Keratinocyte (primary cell): Measurements from ENCODE around the gene HYAL2. TPM values are rescaled to one million over a fixed set of nuclear protein-coding genes. Genes with fewer than 3 reads are reported as not detected.

Experiments used
- DNase-seq: peaks from one replicate; pipeline ENCODE4 v3.0.0-alpha.2; 2011; ENCODE audit warnings: low read depth, missing footprints, low spot score
- FAIRE-seq: peaks from 2 replicates; lab custom pipeline; 2011; peaks lifted over from hg19 to GRCh38; lab: Jason Lieb, UNC
- H2AFZ ChIP-seq: 2 replicates; pipeline ENCODE4 v1.6.0; 2012; ENCODE audit warnings: low read length, control low read depth, inconsistent platforms; ENCODE audit not compliant: control insufficient read depth
- H3K27ac ChIP-seq: 2 replicates; pipeline ENCODE4 v1.5.1; 2011; ENCODE audit warnings: low read length; ENCODE audit not compliant: control insufficient read depth, insufficient read depth
- H3K27me3 ChIP-seq: 3 replicates; pipeline ENCODE4 v1.6.0; 2011; ENCODE audit warnings: low read length; ENCODE audit not compliant: control insufficient read depth, insufficient read depth; ENCODE audit errors: extremely low read depth
- H3K36me3 ChIP-seq, 2 experiments: 2 replicates in 1 of 2; 3 replicates in 1 of 2; pipeline ENCODE4 v1.5.1; 2011; ENCODE audit warnings: low read length in 2 of 2, mild to moderate bottlenecking in 1 of 2; ENCODE audit not compliant: control insufficient read depth in 2 of 2, insufficient read depth in 2 of 2; ENCODE audit errors: extremely low read depth in 1 of 2
- H3K4me1 ChIP-seq: 3 replicates; pipeline ENCODE4 v1.5.1; 2011; ENCODE audit warnings: low read length; ENCODE audit not compliant: control insufficient read depth, insufficient read depth; ENCODE audit errors: extremely low read depth
- H3K4me2 ChIP-seq: 3 replicates; pipeline ENCODE4 v1.6.0; 2011; ENCODE audit warnings: low read depth, low read length; ENCODE audit not compliant: control insufficient read depth, insufficient read depth; ENCODE audit errors: extremely low read depth
- H3K4me3 ChIP-seq, 3 experiments: fragments of 200-600 bp in 1 of 3; sonication (generic) in 1 of 3; 2 replicates in 2 of 3; 3 replicates in 1 of 3; pipeline ENCODE4 v1.5.1; 2011 to 2016; ENCODE audit warnings: low read length in 3 of 3, mild to moderate bottlenecking in 3 of 3, control low read depth in 2 of 3, inconsistent platforms in 1 of 3, low read depth in 1 of 3, mixed read lengths in 1 of 3, mixed run types in 1 of 3, moderate library complexity in 1 of 3; ENCODE audit not compliant: control insufficient read depth in 2 of 3, insufficient read depth in 2 of 3; ENCODE audit errors: extremely low read depth in 1 of 3
- H3K79me2 ChIP-seq: 2 replicates; pipeline ENCODE4 v1.6.0; 2012; ENCODE audit warnings: low read length; ENCODE audit not compliant: control insufficient read depth, insufficient read depth
- H3K9ac ChIP-seq: 3 replicates; pipeline ENCODE4 v1.6.0; 2011; ENCODE audit warnings: low read length; ENCODE audit not compliant: control insufficient read depth, insufficient read depth; ENCODE audit errors: extremely low read depth
- H3K9me1 ChIP-seq: 3 replicates; pipeline ENCODE4 v1.6.0; 2011; ENCODE audit warnings: low read length; ENCODE audit not compliant: control insufficient read depth, insufficient read depth; ENCODE audit errors: extremely low read depth
- H3K9me3 ChIP-seq: 2 replicates; pipeline ENCODE4 v1.5.1; 2012; ENCODE audit warnings: low read depth, low read length; ENCODE audit not compliant: control insufficient read depth
- H4K20me1 ChIP-seq: 3 replicates; pipeline ENCODE4 v1.6.0; 2011; ENCODE audit warnings: low read length; ENCODE audit not compliant: control insufficient read depth, insufficient read depth; ENCODE audit errors: extremely low read depth
- CTCF ChIP-seq, 3 experiments: IDR thresholded peaks in 1 of 3; conservative IDR thresholded peaks in 1 of 3; optimal IDR thresholded peaks in 1 of 3; 2 replicates in 2 of 3; 3 replicates in 1 of 3; pipeline versions ENCODE3 to v1.5.1; 2011; ENCODE audit warnings: low read length in 3 of 3, mild to moderate bottlenecking in 3 of 3, moderate library complexity in 2 of 3, control low read depth in 1 of 3, inconsistent platforms in 1 of 3; ENCODE audit not compliant: insufficient read depth in 2 of 3; ENCODE audit errors: extremely low read depth in 1 of 3
- EZH2 ChIP-seq: IDR thresholded peaks from one replicate; pipeline ENCODE4 v1.6.1; 2012; ENCODE audit warnings: inconsistent platforms, mild to moderate bottlenecking, low read length, moderate library complexity
- dilution Hi-C: fragments of 300-500 bp; cut with MboI; formaldehyde crosslinking; loops from one replicate; pipeline ENCODE4 v1.7.0; 2020; ENCODE audit warnings: low sequenced_read_pairs; ENCODE audit not compliant: extremely low pct_ligation_motif_present
- polyA plus RNA-seq, 5 experiments: library from polyadenylated mRNA; depleted of rRNA in 3 of 5; stranded (reverse) in 3 of 5; stranded (forward) in 1 of 5; unstranded in 1 of 5; fragments of >200 nt; gene quantifications; 1 replicate in 1 of 5; 2 replicates in 3 of 5; 3 replicates in 1 of 5; pipeline versions ENCODE4 v1.2.1 to v1.2.3, GENCODE V29; 2011 to 2012; ENCODE audit warnings: missing spikeins in 2 of 5, low read depth in 1 of 5, low replicate concordance in 1 of 5

HYAL2 gene
- polyA plus RNA-seq, 1 donor (not counting 4 experiments of a cell fraction or from before 2014, with no cell fraction given) = 42.8 TPM

GRCh38 chr3:50365842-50366220 lies 43.3 kb upstream of the HYAL2 start:
- FAIRE-seq (no peak), DNase-seq (no peak)
- Histone ChIP-seq H3K27me3 (peaks cover 4% of the 10 kb centered on the region), H3K9me1 (no peaks in the 10 kb centered on the region), H2AFZ (no peak overlapping the region), H3K9me3 (no peaks in the 10 kb centered on the region), H3K4me3 (peak overlapping the region; percentile 49 to 80 (median 80)), H3K27ac (no peak overlapping the region), H3K9ac (peak overlapping the region; percentile 69), H3K36me3 (no peaks in the 10 kb centered on the region), H3K4me2 (peak overlapping the region; percentile 95), H3K79me2 (no peaks in the 10 kb centered on the region), H4K20me1 (no peaks in the 10 kb centered on the region), H3K4me1 (peaks cover 12% of the 10 kb centered on the region)
- dilution Hi-C loops = no loop called here
- no peak for TF ChIP-seq EZH2
- no peak for TF ChIP-seq CTCF (optimal IDR thresholded peaks at IDR 0.05 in 1 of 3, IDR thresholded peaks at IDR 0.05 in 1 of 3, conservative IDR thresholded peaks at IDR 0.05 in 1 of 3; ENCODE audit: extremely low read depth in 1 of 3, insufficient read depth in 2 of 3, low read length in 3 of 3)

- Histone ChIP-seq H3K4me2 (peak overlapping the region; percentile 95), H2AFZ (peak overlapping the region; percentile 97), H3K27ac (no peak overlapping the region), H3K9ac (peak overlapping the region; percentile 69), H4K20me1 (no peaks in the 10 kb centered on the region), H3K36me3 (no peaks in the 10 kb centered on the region), H3K9me3 (no peaks in the 10 kb centered on the region), H3K79me2 (no peaks in the 10 kb centered on the region), H3K4me1 (peaks cover 12% of the 10 kb centered on the region), H3K27me3 (peaks cover 4% of the 10 kb centered on the region), H3K4me3 (peak overlapping the region; percentile 49 to 80 (median 80)), H3K9me1 (no peaks in the 10 kb centered on the region)
- FAIRE-seq = peak; percentile 87
- no peak for TF ChIP-seq EZH2
- TF ChIP-seq CTCF (optimal IDR thresholded peaks at IDR 0.05 in 1 of 3, IDR thresholded peaks at IDR 0.05 in 1 of 3, conservative IDR thresholded peaks at IDR 0.05 in 1 of 3; ENCODE audit: extremely low read depth in 1 of 3, insufficient read depth in 2 of 3, low read length in 3 of 3) = peak in 1 of 3 experiments; percentile 28
- dilution Hi-C loops = no loop called here
- DNase-seq = peak; percentile 81
These were observed 42.7 kb upstream of the HYAL2 start for GRCh38 chr3:50365080-50365841.
